HepG2 (cell line): ENCODE results near the gene NCOA6. TPM values are rescaled to one million over a fixed set of nuclear protein-coding genes. Genes with fewer than 3 reads are reported as not detected.

Experiments used
- ATAC-seq: fragments of 200-7000 bp; cut with Tn5 transposase; 3 replicates; pipeline ENCODE4 v1.9.1; 2020; ENCODE audit warnings: mild to moderate bottlenecking, moderate library complexity
- BruUV-seq: library from RNA; stranded (reverse); fragments of 400-500 nt; replicated peaks from 2 replicates; lab custom pipeline; 2021; lab: Mats Ljungman, UMichigan
- CTCF ChIA-PET: fragments of 300-600 bp; formaldehyde crosslinking; extraction: SDS; loops from one replicate; lab custom pipeline; 2021; ENCODE audit warnings: low total read pairs, inconsistent platforms, low intra/inter-chr PET ratio; lab: Yijun Ruan, JAX
- POLR2A ChIA-PET: fragments of 350-600 bp; sonication (Branson Sonifier 250); formaldehyde crosslinking; loops from one replicate; lab custom pipeline; 2020; ENCODE audit warnings: antibody characterized with exemption, inconsistent platforms; lab: Yijun Ruan, JAX
- DNase-seq: peaks from one replicate; pipeline ENCODE4 v3.0.0-alpha.2; 2015; ENCODE audit warnings: low spot score
- FAIRE-seq: peaks from 3 replicates; lab custom pipeline; 2011; peaks lifted over from hg19 to GRCh38; lab: Jason Lieb, UNC
- H2AFZ ChIP-seq: one replicate; pipeline ENCODE4 v1.6.1; 2011; ENCODE audit warnings: low read length, inconsistent platforms
- H3K27ac ChIP-seq: fragments of 300-600 bp; 3 replicates; pipeline ENCODE4 v1.8.0; 2011; ENCODE audit warnings: mixed run types, mild to moderate bottlenecking, mixed read lengths, low read length, inconsistent platforms; ENCODE audit not compliant: insufficient read depth; ENCODE audit errors: extremely low read length
- H3K27me3 ChIP-seq, 2 experiments: fragments of 200-600 bp in 1 of 2; 2 replicates in 1 of 2; 3 replicates in 1 of 2; pipeline versions ENCODE4 v1.6.0 to v1.8.0; 2011; ENCODE audit warnings: low read length in 2 of 2, mild to moderate bottlenecking in 2 of 2, moderate library complexity in 2 of 2, inconsistent platforms in 1 of 2; ENCODE audit not compliant: insufficient read depth in 2 of 2, control insufficient read depth in 1 of 2
- H3K36me3 ChIP-seq, 2 experiments: fragments of 200-600 bp in 1 of 2; replicated peaks in 1 of 2; 2 replicates in 1 of 2; 3 replicates in 1 of 2; pipeline versions ENCODE4 v1.5.1 to v1.8.0; 2011; ENCODE audit warnings: low read length in 2 of 2, inconsistent platforms in 1 of 2; ENCODE audit not compliant: insufficient read depth in 2 of 2, control insufficient read depth in 1 of 2
- H3K4me1 ChIP-seq: 2 replicates; pipeline ENCODE4 v1.5.1; 2012; ENCODE audit warnings: low read length, inconsistent platforms; ENCODE audit not compliant: insufficient read depth
- H3K4me2 ChIP-seq: 2 replicates; pipeline ENCODE4 v1.6.0; 2011; ENCODE audit warnings: low read depth, low read length, inconsistent platforms
- H3K4me3 ChIP-seq, 3 experiments: fragments of 200-600 bp in 1 of 3; sonication (generic), shearing (Covaris generic) in 1 of 3; replicated peaks in 1 of 3; 2 replicates each; pipeline ENCODE4 v1.5.1; 2011 to 2016; ENCODE audit warnings: low read length in 3 of 3, inconsistent platforms in 2 of 3, low read depth in 2 of 3, mild to moderate bottlenecking in 2 of 3, control low read depth in 1 of 3, mixed read lengths in 1 of 3; ENCODE audit not compliant: insufficient read depth in 1 of 3
- H3K79me2 ChIP-seq: one replicate; pipeline ENCODE4 v1.6.1; 2011; ENCODE audit warnings: low read length, inconsistent platforms; ENCODE audit not compliant: insufficient read depth
- H3K9ac ChIP-seq: 2 replicates; pipeline ENCODE4 v1.6.0; 2011; ENCODE audit warnings: mild to moderate bottlenecking, low read depth, low read length, inconsistent platforms; ENCODE audit not compliant: insufficient read depth
- H3K9me3 ChIP-seq: 2 replicates; pipeline ENCODE4 v1.5.1; 2012; ENCODE audit warnings: mild to moderate bottlenecking, low read length
- H4K20me1 ChIP-seq: 2 replicates; pipeline ENCODE4 v1.6.0; 2011; ENCODE audit warnings: inconsistent platforms, mild to moderate bottlenecking, low read length, moderate library complexity; ENCODE audit not compliant: insufficient read depth
- AGO2 ChIP-seq: fragments of 200-400 bp; formaldehyde crosslinking; optimal IDR thresholded peaks from 2 replicates; pipeline ENCODE3; 2017; ENCODE audit warnings: mild to moderate bottlenecking, low read depth, low read length, moderate library complexity
- CENPBD1 ChIP-seq: sonication (generic); formaldehyde crosslinking; IDR thresholded peaks from 2 replicates; pipeline ENCODE4 v1.8.0; 2022; ENCODE audit warnings: missing genetic modification reagents, low read depth, mild to moderate bottlenecking, borderline replicate concordance
- CSRNP2 ChIP-seq: sonication (generic); formaldehyde crosslinking; conservative IDR thresholded peaks from 2 replicates; pipeline ENCODE4 v1.8.0; 2022; ENCODE audit warnings: low read depth, missing genetic modification reagents
- FOXK1 ChIP-seq: sonication (generic); formaldehyde crosslinking; IDR thresholded peaks from 2 replicates; pipeline ENCODE4 v1.4.0; 2020; ENCODE audit warnings: low read depth, missing genetic modification reagents, borderline replicate concordance
- HNRNPL ChIP-seq: fragments of 200-400 bp; formaldehyde crosslinking; IDR thresholded peaks from 2 replicates; pipeline ENCODE4 v1.6.1; 2017; ENCODE audit warnings: mild to moderate bottlenecking, low read depth, low read length
- HOXA3 ChIP-seq: sonication (generic); formaldehyde crosslinking; IDR thresholded peaks from 2 replicates; pipeline ENCODE4 v1.5.0; 2020; ENCODE audit warnings: missing genetic modification reagents
- HOXA9 ChIP-seq: sonication (generic); formaldehyde crosslinking; IDR thresholded peaks from 2 replicates; pipeline ENCODE4 v1.8.1; 2022; ENCODE audit warnings: missing genetic modification reagents, mild to moderate bottlenecking, moderate library complexity, borderline replicate concordance
- MAFK ChIP-seq, 2 experiments: IDR thresholded peaks in 1 of 2; conservative IDR thresholded peaks in 1 of 2; 2 replicates each; pipeline ENCODE4 v1.6.1; 2011; ENCODE audit warnings: improper control_type of control experiment in 2 of 2, low read length in 2 of 2
- NFIB ChIP-seq: sonication (generic); formaldehyde crosslinking; IDR thresholded peaks from 2 replicates; pipeline ENCODE4 v1.9.0; 2021; ENCODE audit warnings: missing genetic modification reagents, mild to moderate bottlenecking, borderline replicate concordance
- NR2F2 ChIP-seq: IDR thresholded peaks from 2 replicates; pipeline ENCODE4 v1.6.1; 2012; ENCODE audit warnings: low read depth, inconsistent platforms, borderline replicate concordance
- PCBP2 ChIP-seq: fragments of 200-400 bp; formaldehyde crosslinking; optimal IDR thresholded peaks from 2 replicates; pipeline ENCODE3; 2018; ENCODE audit warnings: low read length, low read depth; ENCODE audit not compliant: poor library complexity, severe bottlenecking
- RXRB ChIP-seq: IDR thresholded peaks from 2 replicates; pipeline ENCODE4 v1.6.1; 2016; ENCODE audit warnings: borderline replicate concordance, missing genetic modification reagents, missing compliant biosample characterization
- ZBTB26 ChIP-seq: IDR thresholded peaks from 2 replicates; pipeline ENCODE4 v1.6.1; 2016; ENCODE audit warnings: missing compliant biosample characterization, missing genetic modification reagents, borderline replicate concordance
- ZFP1 ChIP-seq: IDR thresholded peaks from 2 replicates; pipeline ENCODE4 v1.6.1; 2016
- ZKSCAN1 ChIP-seq: fragments of 150-350 bp; IDR thresholded peaks from 2 replicates; pipeline ENCODE4 v1.6.1; 2014; ENCODE audit warnings: low read length
- ZNF503 ChIP-seq: sonication (generic); formaldehyde crosslinking; IDR thresholded peaks from 2 replicates; pipeline ENCODE4 v1.4.0; 2020; ENCODE audit warnings: missing genetic modification reagents
- ZNF563 ChIP-seq: sonication (generic); formaldehyde crosslinking; IDR thresholded peaks from 2 replicates; pipeline ENCODE4 v1.8.0; 2022; ENCODE audit warnings: mild to moderate bottlenecking, moderate library complexity, missing genetic modification reagents
- ZNF710 ChIP-seq: sonication (generic); formaldehyde crosslinking; IDR thresholded peaks from 2 replicates; pipeline ENCODE4 v1.5.0; 2020; ENCODE audit warnings: mild to moderate bottlenecking, missing genetic modification reagents, borderline replicate concordance
- WGBS: methylation state at CpG from one replicate; pipeline ENCODE4 v1.1.6; 2017; ENCODE audit warnings: low lambda C conversion rate; 5-methylcytosine and 5-hydroxymethylcytosine counted together
- in situ Hi-C: cut with HindIII; loops from 2 replicates; pipeline ENCODE4 v1.10.0; 2017; ENCODE audit warnings: low pct_unique_long_range_greater_than_20kb; ENCODE audit not compliant: extremely low pct_ligation_motif_present
- intact Hi-C: fragments of 100-400 bp; cut with micrococcal nuclease; formaldehyde crosslinking; loops from one replicate; pipeline ENCODE4 v1.10.0; 2022; ENCODE audit not compliant: unreplicated experiment
- polyA plus RNA-seq, 8 experiments: library from polyadenylated mRNA; depleted of rRNA in 3 of 8; stranded (reverse) in 7 of 8; unstranded in 1 of 8; fragments of >200 nt; fragmentation: Illumina TruSeq in 4 of 8; extraction: Trizol in 4 of 8; gene quantifications; 2 replicates each; pipeline versions ENCODE4 v1.2.1 to v1.2.3, GENCODE V29; 2011 to 2016; ENCODE audit warnings: low read depth in 4 of 8, missing spikeins in 1 of 8, mixed read lengths in 1 of 8; ENCODE audit not compliant: insufficient read depth in 1 of 8
- total RNA-seq, 5 experiments: library from RNA; depleted of rRNA; stranded (reverse); fragments of >200 nt; fragmentation: Illumina TruSeq; extraction: Trizol; gene quantifications; 2 replicates each; pipeline ENCODE4 v1.2.3, GENCODE V29; 2016; ENCODE audit warnings: low read depth in 1 of 5

NCOA6 gene
- total and polyA plus RNA-seq, 2 of the 13 experiments (the other 11 are each of a cell fraction or from before 2014, with no cell fraction given), result 11.2 to 29.3 TPM

DNA sequence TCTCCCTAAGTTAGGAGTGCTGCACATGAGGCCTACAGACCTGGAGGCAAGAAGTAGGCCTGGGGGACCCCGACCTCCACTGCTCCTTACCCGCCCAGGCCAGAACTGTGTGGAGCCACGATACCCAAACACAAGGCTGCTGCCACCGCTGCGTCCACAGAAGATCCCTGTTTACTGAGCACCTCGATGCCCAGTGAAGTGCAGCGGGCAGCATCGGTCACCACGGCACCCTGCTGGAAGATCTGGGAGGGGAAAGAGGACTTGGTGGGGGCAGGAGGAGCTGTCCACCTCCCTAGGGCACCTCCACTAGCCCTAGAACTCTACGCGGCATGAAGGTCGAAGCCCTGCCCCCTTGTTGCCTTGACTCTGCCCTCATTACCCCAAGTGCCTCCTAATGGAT lies 37.3 kb upstream of the NCOA6 start:
- BruUV-seq, result no TSS peak
- POLR2A ChIA-PET, result interaction anchor here (0.6 kb wide), 1 partner anchor 17 kb away, joined by 4 read pairs; no protein-coding TSS in a partner anchor
- H2AFZ ChIP-seq, result no peak overlapping the region
- no peak for DNase-seq
- no peak for TF ChIP-seq NR2F2
- no peak for TF ChIP-seq HOXA3 (CRISPR knock-in tag)
- TF ChIP-seq PCBP2, result peak; percentile 49
- TF ChIP-seq HOXA9 (CRISPR knock-in tag), result no peak
- TF ChIP-seq CSRNP2 (CRISPR knock-in tag), result no peak
- TF ChIP-seq MAFK (conservative IDR thresholded peaks at IDR 0.05 in 1 of 2, IDR thresholded peaks at IDR 0.05 in 1 of 2; ENCODE audit: low read length in 2 of 2), result no peak
- no peak for TF ChIP-seq ZNF563 (CRISPR knock-in tag)
- no peak for TF ChIP-seq ZFP1 (CRISPR knock-in tag)
- TF ChIP-seq ZNF503, result no peak
- TF ChIP-seq FOXK1 (CRISPR knock-in tag), result no peak
- no peak for TF ChIP-seq ZBTB26 (CRISPR knock-in tag)
- TF ChIP-seq CENPBD1 (CRISPR knock-in tag), result no peak
- TF ChIP-seq NFIB (CRISPR knock-in tag), result no peak
- peak; percentile 11 for TF ChIP-seq AGO2
- TF ChIP-seq HNRNPL, result no peak
- TF ChIP-seq RXRB (CRISPR knock-in tag), result no peak
- TF ChIP-seq ZKSCAN1, result no peak
- no peak for TF ChIP-seq ZNF710 (CRISPR knock-in tag)
- TF ChIP-seq, all 625 proteins: peak for 2
- Histone ChIP-seq H3K4me3 (no peak overlapping the region), H3K9me3 (no peaks in the 10 kb centered on the region), H3K9ac (no peak overlapping the region), H3K4me1 (no peaks in the 10 kb centered on the region), H3K27ac (no peak overlapping the region), H3K79me2 (no peaks in the 10 kb centered on the region), H3K4me2 (no peak overlapping the region), H4K20me1 (no peaks in the 10 kb centered on the region), H3K36me3 (peaks cover 7 to 22% of the 10 kb centered on the region in 2 experiments; a peak in 3 of 5 replicates), H3K27me3 (no peaks in the 10 kb centered on the region)
- ATAC-seq (no peak), FAIRE-seq (no peak)
- in situ Hi-C loops, result no loop called here
- intact Hi-C loops, result no loop called here
- 93% methylated on average over 12 of the region's 12 CpGs for WGBS
- CTCF ChIA-PET, result no interaction called here
